Gastrocnemius medialis (tissue), 4 donors: ENCODE results near the gene RAB26.

Source experiments
- POLR2A ChIP-seq, 2 donors: fragments of 450-650 bp; IDR thresholded peaks; one replicate each; pipeline ENCODE4 v1.6.1; 2017; ENCODE audit warnings: antibody characterized with exemption in 2 of 2, mild to moderate bottlenecking in 2 of 2, moderate library complexity in 2 of 2
- TF ChIP-seq, protein P1 (sequence below), 5 experiments: fragments of 450-650 bp in 3 of 5; fragments of 200-600 bp in 2 of 5; sonication (generic) in 2 of 5; IDR thresholded peaks in 4 of 5; conservative IDR thresholded peaks in 1 of 5; 1 replicate in 4 of 5; 2 replicates in 1 of 5; pipeline ENCODE4 v1.5.1; 2016 to 2019; ENCODE audit warnings: antibody characterized with exemption in 5 of 5, mild to moderate bottlenecking in 3 of 5, moderate library complexity in 3 of 5

DNA sequence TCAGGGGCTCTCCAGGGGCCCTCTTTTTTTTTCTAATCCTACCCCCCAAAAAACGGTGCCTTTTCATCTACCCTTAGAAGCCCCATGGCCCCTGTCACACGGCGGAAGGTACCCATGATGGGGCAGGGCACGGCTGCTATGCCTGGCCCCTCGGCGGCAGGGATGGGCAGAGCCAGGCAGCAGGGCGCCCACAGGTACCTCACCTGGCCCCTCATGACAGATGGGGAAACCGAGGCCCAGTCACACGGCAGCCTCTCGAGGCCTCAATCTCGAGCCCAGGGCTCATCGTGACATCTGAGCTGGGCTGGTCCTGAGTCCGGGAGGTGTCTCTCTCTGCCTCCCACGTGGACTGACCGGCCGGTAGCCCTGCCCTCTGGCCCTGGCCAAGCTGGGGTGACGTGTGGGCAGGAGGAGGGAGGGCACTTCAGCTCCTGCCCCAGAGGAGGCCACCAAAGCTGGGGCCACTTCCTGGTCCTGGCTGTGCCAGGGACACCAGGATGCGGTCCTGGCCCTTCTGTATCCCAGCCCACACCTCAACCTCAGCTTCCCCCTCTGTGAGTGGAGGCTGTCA, 18.7 kb downstream of the RAB26 start:
- TF ChIP-seq, protein P1, sequence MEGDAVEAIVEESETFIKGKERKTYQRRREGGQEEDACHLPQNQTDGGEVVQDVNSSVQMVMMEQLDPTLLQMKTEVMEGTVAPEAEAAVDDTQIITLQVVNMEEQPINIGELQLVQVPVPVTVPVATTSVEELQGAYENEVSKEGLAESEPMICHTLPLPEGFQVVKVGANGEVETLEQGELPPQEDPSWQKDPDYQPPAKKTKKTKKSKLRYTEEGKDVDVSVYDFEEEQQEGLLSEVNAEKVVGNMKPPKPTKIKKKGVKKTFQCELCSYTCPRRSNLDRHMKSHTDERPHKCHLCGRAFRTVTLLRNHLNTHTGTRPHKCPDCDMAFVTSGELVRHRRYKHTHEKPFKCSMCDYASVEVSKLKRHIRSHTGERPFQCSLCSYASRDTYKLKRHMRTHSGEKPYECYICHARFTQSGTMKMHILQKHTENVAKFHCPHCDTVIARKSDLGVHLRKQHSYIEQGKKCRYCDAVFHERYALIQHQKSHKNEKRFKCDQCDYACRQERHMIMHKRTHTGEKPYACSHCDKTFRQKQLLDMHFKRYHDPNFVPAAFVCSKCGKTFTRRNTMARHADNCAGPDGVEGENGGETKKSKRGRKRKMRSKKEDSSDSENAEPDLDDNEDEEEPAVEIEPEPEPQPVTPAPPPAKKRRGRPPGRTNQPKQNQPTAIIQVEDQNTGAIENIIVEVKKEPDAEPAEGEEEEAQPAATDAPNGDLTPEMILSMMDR (IDR thresholded peaks at IDR 0.05 in 4 of 5, conservative IDR thresholded peaks at IDR 0.05 in 1 of 5), result no peak
- TF ChIP-seq POLR2A (IDR thresholded peaks at IDR 0.05), result no peak
